Astrocyte (in vitro differentiated cells and primary cell): ENCODE data around the gene PDCD1. TPM values are rescaled to one million over a fixed set of nuclear protein-coding genes. Genes with fewer than 3 reads are reported as not detected.
A peak's percentile ranks its signal among the peaks of the same experiment; 100 is the strongest.

Experiments used
- DNase-seq: peaks from one replicate; pipeline ENCODE4 v3.0.0-alpha.2; 2010; ENCODE audit warnings: low read depth
- FAIRE-seq: peaks from 2 replicates; lab custom pipeline; 2011; peaks lifted over from hg19 to GRCh38; lab: Jason Lieb, UNC
- H2AFZ ChIP-seq: 2 replicates; pipeline ENCODE4 v1.6.0; 2012; ENCODE audit warnings: low read depth, low read length, inconsistent platforms
- H3K27ac ChIP-seq: 2 replicates; pipeline ENCODE4 v1.5.1; 2011; ENCODE audit warnings: low read depth, low read length, inconsistent platforms
- H3K27me3 ChIP-seq: 2 replicates; pipeline ENCODE4 v1.6.0; 2011; ENCODE audit warnings: low read length, inconsistent platforms; ENCODE audit not compliant: insufficient read depth
- H3K36me3 ChIP-seq: 2 replicates; pipeline ENCODE4 v1.5.1; 2011; ENCODE audit warnings: low read length, inconsistent platforms; ENCODE audit not compliant: insufficient read depth
- H3K4me1 ChIP-seq: 2 replicates; pipeline ENCODE4 v1.5.1; 2011; ENCODE audit warnings: low read length, inconsistent platforms; ENCODE audit not compliant: insufficient read depth
- H3K4me2 ChIP-seq: 2 replicates; pipeline ENCODE4 v1.6.0; 2012; ENCODE audit warnings: low read length, inconsistent platforms
- H3K4me3 ChIP-seq: 2 replicates; pipeline ENCODE4 v1.5.1; 2011; ENCODE audit warnings: low read depth, mild to moderate bottlenecking, low read length, inconsistent platforms; ENCODE audit not compliant: insufficient read depth
- H3K79me2 ChIP-seq: 2 replicates; pipeline ENCODE4 v1.6.0; 2012; ENCODE audit warnings: mild to moderate bottlenecking, low read length, inconsistent platforms; ENCODE audit not compliant: insufficient read depth
- H3K9ac ChIP-seq: 2 replicates; pipeline ENCODE4 v1.6.0; 2012; ENCODE audit warnings: mild to moderate bottlenecking, low read length, inconsistent platforms
- H3K9me3 ChIP-seq: 2 replicates; pipeline ENCODE4 v1.5.1; 2012; ENCODE audit warnings: low read depth, mild to moderate bottlenecking, low read length, inconsistent platforms; ENCODE audit not compliant: insufficient read depth
- H4K20me1 ChIP-seq: 2 replicates; pipeline ENCODE4 v1.6.0; 2012; ENCODE audit warnings: low read length, inconsistent platforms; ENCODE audit not compliant: insufficient read depth
- H3K27ac Mint-ChIP-seq: one replicate; pipeline ENCODE4 v1.8.0; 2021; ENCODE audit warnings: mild to moderate bottlenecking, mixed read lengths; ENCODE audit not compliant: unreplicated experiment
- H3K27me3 Mint-ChIP-seq: one replicate; pipeline ENCODE4 v1.8.0; 2021; ENCODE audit warnings: low read depth, mixed read lengths; ENCODE audit not compliant: unreplicated experiment
- H3K36me3 Mint-ChIP-seq: one replicate; pipeline ENCODE4 v1.8.0; 2021; ENCODE audit warnings: low read depth, mixed read lengths; ENCODE audit not compliant: unreplicated experiment
- H3K4me1 Mint-ChIP-seq: one replicate; pipeline ENCODE4 v1.8.0; 2021; ENCODE audit warnings: low read depth, mixed read lengths; ENCODE audit not compliant: unreplicated experiment
- H3K4me3 Mint-ChIP-seq: one replicate; pipeline ENCODE4 v1.8.0; 2021; ENCODE audit warnings: mild to moderate bottlenecking, moderate library complexity, mixed read lengths; ENCODE audit not compliant: unreplicated experiment
- H3K9me3 Mint-ChIP-seq: one replicate; pipeline ENCODE4 v1.8.0; 2021; ENCODE audit warnings: mild to moderate bottlenecking, mixed read lengths; ENCODE audit not compliant: unreplicated experiment
- CTCF ChIP-seq: IDR thresholded peaks from 2 replicates; pipeline ENCODE4 v1.5.1; 2011; ENCODE audit warnings: low read depth, mild to moderate bottlenecking, inconsistent platforms, low read length, moderate library complexity; ENCODE audit not compliant: insufficient read depth
- EZH2 ChIP-seq: IDR thresholded peaks from 2 replicates; pipeline ENCODE4 v1.6.1; 2012; ENCODE audit warnings: mild to moderate bottlenecking, low read length, inconsistent platforms; ENCODE audit not compliant: insufficient read depth
- total RNA-seq: library from RNA; stranded (reverse); gene quantifications from 2 replicates; pipeline ENCODE4 v1.2.1, GENCODE V29; 2021

Gene PDCD1
- total RNA-seq, 1 donor from 2014 or later: not detected

- Mint-ChIP-seq H3K27ac (no peak overlapping the region), H3K9me3 (peaks cover 5% of the 10 kb centered on the region), H3K4me1 (peaks cover 9% of the 10 kb centered on the region), H3K4me3 (no peak overlapping the region), H3K36me3 (peaks cover 2% of the 10 kb centered on the region), H3K27me3 (no peaks in the 10 kb centered on the region)
- H3K9me3 ChIP-seq: no peaks in the 10 kb centered on the region
- H3K27me3 ChIP-seq: no peaks in the 10 kb centered on the region
- TF ChIP-seq EZH2 (no peak), CTCF (no peak)
- no peak overlapping the region for H3K27ac ChIP-seq
- H2AFZ ChIP-seq: no peak overlapping the region
- H4K20me1 ChIP-seq: no peaks in the 10 kb centered on the region
- H3K4me2 ChIP-seq: no peak overlapping the region
- FAIRE-seq: no peak
- H3K4me1 ChIP-seq: no peaks in the 10 kb centered on the region
- DNase-seq: peak; percentile 23
- H3K79me2 ChIP-seq: no peaks in the 10 kb centered on the region
- H3K4me3 ChIP-seq: no peak overlapping the region
- no peaks in the 10 kb centered on the region for H3K36me3 ChIP-seq
- H3K9ac ChIP-seq: no peak overlapping the region
Measured at GRCh38 chr2:241892299-241893137, 33.8 kb upstream of the PDCD1 start.

- Mint-ChIP-seq H3K36me3 (peaks cover 2% of the 10 kb centered on the region), H3K4me3 (no peak overlapping the region), H3K9me3 (peaks cover 5% of the 10 kb centered on the region), H3K27ac (no peak overlapping the region), H3K4me1 (peaks cover 9% of the 10 kb centered on the region), H3K27me3 (no peaks in the 10 kb centered on the region)
- no peaks in the 10 kb centered on the region for H3K4me1 ChIP-seq
- no peaks in the 10 kb centered on the region for H3K27me3 ChIP-seq
- H3K79me2 ChIP-seq: no peaks in the 10 kb centered on the region
- no peaks in the 10 kb centered on the region for H3K9me3 ChIP-seq
- no peak overlapping the region for H3K27ac ChIP-seq
- H2AFZ ChIP-seq: no peak overlapping the region
- H4K20me1 ChIP-seq: no peaks in the 10 kb centered on the region
- FAIRE-seq: no peak
- no peak for DNase-seq
- no peak for TF ChIP-seq CTCF
- no peak for TF ChIP-seq EZH2
- no peaks in the 10 kb centered on the region for H3K36me3 ChIP-seq
- no peak overlapping the region for H3K4me3 ChIP-seq
- no peak overlapping the region for H3K9ac ChIP-seq
- no peak overlapping the region for H3K4me2 ChIP-seq
Measured at GRCh38 chr2:241891988-241892298, 33.2 kb upstream of the PDCD1 start.
